Stimulated activated naive CD4-positive, alpha-beta T cell (primary cell): Measurements from ENCODE around the gene PCDHA6.
"Not testable (repeated sequence)": the region's sequence is repeated elsewhere in the genome, so short reads cannot be mapped to it uniquely, and the experiment has no call there.

Experiments
- DNase-seq, 6 experiments: peaks; one replicate each; lab custom pipeline; 2025; lab: John Stamatoyannopoulos, UW

PCDHA6 gene

GRCh38 chr5:140822281-140822629 lies 5.5 kb upstream of the PCDHA6 start:
- no peak for DNase-seq

- DNase-seq: not testable (repeated sequence)
Observed at GRCh38 chr5:140822969-140823368, 4.8 kb upstream of the PCDHA6 start.

GRCh38 chr5:140823475-140823874 lies 4.3 kb upstream of the PCDHA6 start:
- no peak for DNase-seq

- no peak for DNase-seq
Observed at GRCh38 chr5:140828362-140828737, 590 bp downstream of the PCDHA6 start.

GRCh38 chr5:140829511-140830501 lies 2.0 kb downstream of the PCDHA6 start:
- not testable (repeated sequence) for DNase-seq

GRCh38 chr5:140833993-140834392 lies 6.2 kb downstream of the PCDHA6 start, which contains the start of gene PCDHA7:
PCDHA7 (plus strand) TSS chr5:140834269; CDS start chr5:140834384, 115 bp downstream.
- DNase-seq: no peak

- DNase-seq: not testable (repeated sequence)
Observed at GRCh38 chr5:140834439-140835008, 6.8 kb downstream of the PCDHA6 start.

- DNase-seq: no peak
Observed at GRCh38 chr5:140835622-140836510, 8.1 kb downstream of the PCDHA6 start.

GRCh38 chr5:140840978-140841962 lies 13.5 kb downstream of the PCDHA6 start, which contains the start of gene PCDHA8:
PCDHA8 (plus strand) TSS chr5:140841187; CDS start chr5:140841322, 135 bp downstream.
- no peak for DNase-seq

GRCh38 chr5:140842798-140843733 lies 15.3 kb downstream of the PCDHA6 start:
- no peak for DNase-seq

GRCh38 chr5:140848139-140849102 lies 20.7 kb downstream of the PCDHA6 start, which contains the start of gene PCDHA9:
PCDHA9 (plus strand) TSS chr5:140848382; CDS start chr5:140848496, 114 bp downstream.
- DNase-seq: not testable (repeated sequence)

GRCh38 chr5:140849831-140850634 lies 22.3 kb downstream of the PCDHA6 start:
- not testable (repeated sequence) for DNase-seq

GRCh38 chr5:140855772-140856674 lies 28.3 kb downstream of the PCDHA6 start, which contains the start of gene PCDHA10:
PCDHA10 (plus strand) TSS chr5:140855897; CDS start chr5:140856049, 152 bp downstream.
- DNase-seq: no peak

- no peak for DNase-seq
Observed at GRCh38 chr5:140857177-140857986, 29.6 kb downstream of the PCDHA6 start.

GRCh38 chr5:140857987-140858240 lies 30.2 kb downstream of the PCDHA6 start:
- DNase-seq: no peak
